ENCODE data around the gene SMARCC2. TPM values are rescaled to one million over a fixed set of nuclear protein-coding genes. Genes with fewer than 3 reads are reported as not detected.

Gene SMARCC2
- total and polyA plus RNA-seq, 8 donors: 84.3 to 139 (median 118) TPM

Other genes with a start within 250 kb of the SMARCC2 start
- 1 to 10 TPM in 1 of 2 donors, under 1 TPM in 1; 0.99 to 1.8 TPM for gene PMEL, start 223.4 kb downstream of the SMARCC2 start, total RNA-seq
- gene PMEL, start 223.4 kb downstream of the SMARCC2 start, polyA plus RNA-seq (ENCODE audit: insufficient read length in 6 of 6): 1 to 10 TPM; 2.2 to 3.8 (median 2.7) TPM
- 10 to 100 TPM; 34.1 to 40.3 TPM for gene CDK2, start 222.7 kb downstream of the SMARCC2 start, total RNA-seq
- gene CDK2, start 222.7 kb downstream of the SMARCC2 start, polyA plus RNA-seq (ENCODE audit: insufficient read length in 6 of 6): 10 to 100 TPM; 74.2 to 89.0 (median 78.8) TPM
- 100 to 1,000 TPM; 116 to 175 TPM for gene RAB5B, start 215.4 kb downstream of the SMARCC2 start, total RNA-seq
- 100 to 1,000 TPM; 141 to 156 (median 142) TPM for gene RAB5B, start 215.4 kb downstream of the SMARCC2 start, polyA plus RNA-seq (ENCODE audit: insufficient read length in 6 of 6)
- gene SUOX, start 192.2 kb downstream of the SMARCC2 start, total RNA-seq: 10 to 100 TPM; 26.1 to 26.3 TPM
- gene SUOX, start 192.2 kb downstream of the SMARCC2 start, polyA plus RNA-seq (ENCODE audit: insufficient read length in 6 of 6): 10 to 100 TPM; 36.0 to 49.6 (median 42.7) TPM
- gene IKZF4, start 168.4 kb downstream of the SMARCC2 start, total RNA-seq: 1 to 10 TPM; 7.5 to 8.5 TPM
- 10 to 100 TPM; 22.2 to 28.3 (median 23.8) TPM for gene IKZF4, start 168.4 kb downstream of the SMARCC2 start, polyA plus RNA-seq (ENCODE audit: insufficient read length in 6 of 6)
- 10 to 100 TPM; 37.9 to 43.1 TPM for gene RPS26, start 147.6 kb downstream of the SMARCC2 start, total RNA-seq
- gene RPS26, start 147.6 kb downstream of the SMARCC2 start, polyA plus RNA-seq (ENCODE audit: insufficient read length in 6 of 6): 100 to 1,000 TPM; 106 to 778 (median 131) TPM
- gene ERBB3, start 109.3 kb downstream of the SMARCC2 start, total RNA-seq: 10 to 100 TPM; 38.6 to 88.8 TPM
- 10 to 100 TPM; 77.8 to 96.1 (median 82.1) TPM for gene ERBB3, start 109.3 kb downstream of the SMARCC2 start, polyA plus RNA-seq (ENCODE audit: insufficient read length in 6 of 6)
- gene PA2G4, start 84.9 kb downstream of the SMARCC2 start, total RNA-seq: 100 to 1,000 TPM in 1 of 2 donors, 10 to 100 TPM in 1; 62.0 to 103 TPM
- gene PA2G4, start 84.9 kb downstream of the SMARCC2 start, polyA plus RNA-seq (ENCODE audit: insufficient read length in 6 of 6): 100 to 1,000 TPM; 120 to 151 (median 133) TPM
- 1,000 to 10,000 TPM; 3,023 to 3,157 TPM for gene RPL41, start 72.8 kb downstream of the SMARCC2 start, total RNA-seq
- 1,000 to 10,000 TPM; 6,005 to 6,852 (median 6,180) TPM for gene RPL41, start 72.8 kb downstream of the SMARCC2 start, polyA plus RNA-seq (ENCODE audit: insufficient read length in 6 of 6)
- 1 to 10 TPM; 6.0 to 8.7 TPM for gene ZC3H10, start 71.2 kb downstream of the SMARCC2 start, total RNA-seq
- 1 to 10 TPM; 4.2 to 6.7 (median 5.5) TPM for gene ZC3H10, start 71.2 kb downstream of the SMARCC2 start, polyA plus RNA-seq (ENCODE audit: insufficient read length in 6 of 6)
- gene ESYT1, start 61.2 kb downstream of the SMARCC2 start, total RNA-seq: 100 to 1,000 TPM; 102 to 116 TPM
- gene ESYT1, start 61.2 kb downstream of the SMARCC2 start, polyA plus RNA-seq (ENCODE audit: insufficient read length in 6 of 6): 10 to 100 TPM; 80.9 to 94.5 (median 90.2) TPM
- 10 to 100 TPM; 32.6 to 43.1 TPM for gene MYL6B, start 36.9 kb downstream of the SMARCC2 start, total RNA-seq
- gene MYL6B, start 36.9 kb downstream of the SMARCC2 start, polyA plus RNA-seq (ENCODE audit: insufficient read length in 6 of 6): 100 to 1,000 TPM; 153 to 193 (median 173) TPM
- gene MYL6, start 31.1 kb downstream of the SMARCC2 start, total RNA-seq: 1,000 to 10,000 TPM; 1,768 to 1,773 TPM
- 1,000 to 10,000 TPM; 1,831 to 2,250 (median 2,105) TPM for gene MYL6, start 31.1 kb downstream of the SMARCC2 start, polyA plus RNA-seq (ENCODE audit: insufficient read length in 6 of 6)
- gene RNF41, start 32.4 kb upstream of the SMARCC2 start, total RNA-seq: 10 to 100 TPM; 50.3 to 51.4 TPM
- 10 to 100 TPM; 41.5 to 47.1 (median 42.0) TPM for gene RNF41, start 32.4 kb upstream of the SMARCC2 start, polyA plus RNA-seq (ENCODE audit: insufficient read length in 6 of 6)
- gene NABP2, start 34.9 kb upstream of the SMARCC2 start, total RNA-seq: 10 to 100 TPM; 32.6 to 33.8 TPM
- gene NABP2, start 34.9 kb upstream of the SMARCC2 start, polyA plus RNA-seq (ENCODE audit: insufficient read length in 6 of 6): 10 to 100 TPM; 21.8 to 28.5 (median 24.7) TPM
- gene SLC39A5, start 40.6 kb upstream of the SMARCC2 start, total RNA-seq: under 1 TPM in 1 of 2 donors, not detected in 1; 0.29 TPM
- 1 to 10 TPM; 2.0 to 6.6 (median 4.0) TPM for gene SLC39A5, start 40.6 kb upstream of the SMARCC2 start, polyA plus RNA-seq (ENCODE audit: insufficient read length in 6 of 6)
- 10 to 100 TPM; 33.3 to 39.3 TPM for gene ANKRD52, start 68.9 kb upstream of the SMARCC2 start, total RNA-seq
- gene ANKRD52, start 68.9 kb upstream of the SMARCC2 start, polyA plus RNA-seq (ENCODE audit: insufficient read length in 6 of 6): 10 to 100 TPM; 24.6 to 40.1 (median 31.7) TPM
- 10 to 100 TPM in 1 of 2 donors, 1 to 10 TPM in 1; 9.4 to 10.9 TPM for gene COQ10A, start 77.5 kb upstream of the SMARCC2 start, total RNA-seq
- gene COQ10A, start 77.5 kb upstream of the SMARCC2 start, polyA plus RNA-seq (ENCODE audit: insufficient read length in 6 of 6): 10 to 100 TPM; 13.6 to 19.8 (median 14.8) TPM
- gene CS, start 110.8 kb upstream of the SMARCC2 start, total RNA-seq: 100 to 1,000 TPM; 193 to 213 TPM
- gene CS, start 110.8 kb upstream of the SMARCC2 start, polyA plus RNA-seq (ENCODE audit: insufficient read length in 6 of 6): 100 to 1,000 TPM; 162 to 190 (median 177) TPM
- 100 to 1,000 TPM; 135 to 152 TPM for gene CNPY2, start 126.5 kb upstream of the SMARCC2 start, total RNA-seq
- 100 to 1,000 TPM; 126 to 168 (median 146) TPM for gene CNPY2, start 126.5 kb upstream of the SMARCC2 start, polyA plus RNA-seq (ENCODE audit: insufficient read length in 6 of 6)
- gene PAN2, start 144.5 kb upstream of the SMARCC2 start, total RNA-seq: 10 to 100 TPM; 49.9 to 58.4 TPM
- 100 to 1,000 TPM in 1 of 6 donors, 10 to 100 TPM in 5; 66.7 to 107 (median 82.0) TPM for gene PAN2, start 144.5 kb upstream of the SMARCC2 start, polyA plus RNA-seq (ENCODE audit: insufficient read length in 6 of 6)
- 1 to 10 TPM in 1 of 2 donors, under 1 TPM in 1; 0.73 to 1.0 TPM for gene IL23A, start 149.4 kb upstream of the SMARCC2 start, total RNA-seq
- gene IL23A, start 149.4 kb upstream of the SMARCC2 start, polyA plus RNA-seq (ENCODE audit: insufficient read length in 6 of 6): 1 to 10 TPM in 3 of 6 donors, under 1 TPM in 3; 0.69 to 1.3 (median 1.0) TPM
- gene STAT2, start 170.6 kb upstream of the SMARCC2 start, total RNA-seq: 100 to 1,000 TPM; 175 to 187 TPM
- gene STAT2, start 170.6 kb upstream of the SMARCC2 start, polyA plus RNA-seq (ENCODE audit: insufficient read length in 6 of 6): 100 to 1,000 TPM; 133 to 194 (median 162) TPM
- gene APOF, start 173.4 kb upstream of the SMARCC2 start, total RNA-seq: not detected
- under 1 TPM in 3 of 6 donors, not detected in 3; 0.13 to 0.18 (median 0.13) TPM for gene APOF, start 173.4 kb upstream of the SMARCC2 start, polyA plus RNA-seq (ENCODE audit: insufficient read length in 6 of 6)